Ovary (tissue), 9 donors: ENCODE measurements around the gene HIBADH. TPM values are rescaled to one million over a fixed set of nuclear protein-coding genes. Genes with fewer than 3 reads are reported as not detected.

ENCODE experiments used
- DNase-seq, 5 donors: peaks; one replicate each; pipeline ENCODE4 v3.0.0-alpha.2; 2019 to 2020
- H3K27ac ChIP-seq, 2 donors: fragments of 200-600 bp; one replicate each; pipeline versions ENCODE4 v1.5.1 to v1.8.0; 2019 to 2022
- H3K27me3 ChIP-seq: fragments of 200-600 bp; one replicate; pipeline ENCODE4 v1.8.0; 2022
- H3K36me3 ChIP-seq: fragments of 200-600 bp; sonication (generic); one replicate; pipeline ENCODE4 v1.5.1; 2019
- H3K4me1 ChIP-seq: one replicate; pipeline ENCODE4 v1.8.1; 2013; ENCODE audit warnings: mild to moderate bottlenecking, moderate library complexity; ENCODE audit not compliant: insufficient read depth
- H3K4me3 ChIP-seq: fragments of 200-600 bp; sonication (generic); one replicate; pipeline ENCODE4 v1.5.1; 2017
- H3K9me3 ChIP-seq, 2 donors: fragments of 200-600 bp in 1 of 2; sonication (generic) in 1 of 2; one replicate each; pipeline versions ENCODE4 v1.5.1 to v1.8.1; 2013 to 2019; ENCODE audit warnings: mild to moderate bottlenecking in 1 of 2, moderate library complexity in 1 of 2
- EP300 ChIP-seq: sonication (generic); formaldehyde crosslinking; IDR thresholded peaks from one replicate; pipeline ENCODE4 v1.6.1; 2017; ENCODE audit warnings: antibody characterized with exemption
- POLR2A ChIP-seq: fragments of 450-650 bp; IDR thresholded peaks from one replicate; pipeline ENCODE4 v1.6.1; 2017; ENCODE audit warnings: antibody characterized with exemption, mild to moderate bottlenecking, moderate library complexity
- WGBS, 3 donors: extraction: QIAGEN DNeasy Blood & Tissue Kit in 1 of 3; methylation state at CpG; one replicate each; pipeline versions ENCODE4 v1.1.5 to v1.1.7; 2013 to 2017; 5-methylcytosine and 5-hydroxymethylcytosine counted together
- intact Hi-C, 4 donors: fragments of 100-400 bp; cut with DNase I; formaldehyde crosslinking; loops; one replicate each; pipeline versions ENCODE4 v1.11.0 to v1.15.1; 2022 to 2023
- polyA plus RNA-seq, 2 donors: library from polyadenylated mRNA; stranded (reverse); fragments of 200-250 nt in 1 of 2; fragments of 350-450 nt in 1 of 2; fragmentation: Illumina TruSeq in 1 of 2; extraction: RNeasy Lipid Tissue Mini Kit (QIAGEN cat#74804) in 1 of 2; gene quantifications; one replicate each; pipeline ENCODE4 v1.2.3, GENCODE V29; 2013 to 2014
- total RNA-seq, 7 donors: library from RNA; depleted of rRNA in 2 of 7; stranded (reverse); fragments of >200 nt in 2 of 7; fragmentation: NEBNext Ultra II Directional in 3 of 7; extraction: Animal tissue kit (Norgen Biotek cat#: 25700) in 3 of 7; gene quantifications; one replicate each; pipeline versions ENCODE4 v1.1.0 to v1.2.4, GENCODE V29; 2016 to 2023
- TF ChIP-seq, protein P1 (sequence below), 3 donors: fragments of 450-650 bp in 2 of 3; fragments of 200-600 bp in 1 of 3; IDR thresholded peaks; one replicate each; pipeline versions ENCODE4 v1.5.1 to v1.8.0; 2016 to 2022; ENCODE audit warnings: antibody characterized with exemption in 3 of 3, mild to moderate bottlenecking in 1 of 3
- donor health status: DM: no; HTN: no; CAD: no; lungs with moderate emphysema.
- donor health status: DM: no; HTN: no; CAD: no.
- donor health status: Bipolar disorder and iron deficiency.
- donor health status: DM: yes; HTN: yes; CAD: no.
- donor health status: DM: no; HTN: no; CAD: no.
- donor health status: DM: yes; HTN: yes; CAD: no.

The HIBADH gene
- total and polyA plus RNA-seq, 9 donors: 24.4 to 76.0 (median 36.9) TPM

DNA sequence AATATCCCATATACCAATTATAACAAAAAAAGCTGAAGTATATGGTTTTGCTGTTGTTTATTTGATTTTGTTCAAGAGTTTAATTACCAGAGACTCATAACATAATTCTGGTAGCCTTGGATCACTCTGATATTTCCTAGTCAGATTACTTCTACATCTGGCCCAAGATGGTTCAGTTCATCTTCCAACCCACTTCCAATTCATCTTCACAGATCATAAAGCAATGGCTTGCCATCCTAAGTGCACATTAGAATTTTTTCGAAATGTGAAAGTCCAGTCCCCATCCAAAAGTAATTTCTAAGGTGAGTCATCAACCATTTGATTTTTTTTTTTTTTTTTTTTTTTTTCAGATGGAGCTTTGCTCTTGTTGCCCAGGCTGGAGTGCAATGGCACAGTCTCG lies 8.0 kb upstream of the HIBADH start:
- DNase-seq: no peak
- WGBS, 3 donors: 72 to 96% (median 83%) methylated on average over 2 of the region's 2 CpGs

GRCh38 chr7:27670177-27670576 lies 7.5 kb upstream of the HIBADH start:
- 91 to 95% (median 92%) methylated on average over 2 of the region's 2 CpGs for WGBS, 3 donors
- Histone ChIP-seq H3K27ac (no peak overlapping the region), H3K36me3 (no peaks in the 10 kb centered on the region), H3K27me3 (no peaks in the 10 kb centered on the region), H3K9me3 (no peaks in the 10 kb centered on the region), H3K4me1 (no peaks in the 10 kb centered on the region), H3K4me3 (no peak overlapping the region)
- intact Hi-C loops: no loop called here
- DNase-seq: no peak
- TF ChIP-seq POLR2A: no peak
- TF ChIP-seq EP300: no peak
- TF ChIP-seq, protein P1, sequence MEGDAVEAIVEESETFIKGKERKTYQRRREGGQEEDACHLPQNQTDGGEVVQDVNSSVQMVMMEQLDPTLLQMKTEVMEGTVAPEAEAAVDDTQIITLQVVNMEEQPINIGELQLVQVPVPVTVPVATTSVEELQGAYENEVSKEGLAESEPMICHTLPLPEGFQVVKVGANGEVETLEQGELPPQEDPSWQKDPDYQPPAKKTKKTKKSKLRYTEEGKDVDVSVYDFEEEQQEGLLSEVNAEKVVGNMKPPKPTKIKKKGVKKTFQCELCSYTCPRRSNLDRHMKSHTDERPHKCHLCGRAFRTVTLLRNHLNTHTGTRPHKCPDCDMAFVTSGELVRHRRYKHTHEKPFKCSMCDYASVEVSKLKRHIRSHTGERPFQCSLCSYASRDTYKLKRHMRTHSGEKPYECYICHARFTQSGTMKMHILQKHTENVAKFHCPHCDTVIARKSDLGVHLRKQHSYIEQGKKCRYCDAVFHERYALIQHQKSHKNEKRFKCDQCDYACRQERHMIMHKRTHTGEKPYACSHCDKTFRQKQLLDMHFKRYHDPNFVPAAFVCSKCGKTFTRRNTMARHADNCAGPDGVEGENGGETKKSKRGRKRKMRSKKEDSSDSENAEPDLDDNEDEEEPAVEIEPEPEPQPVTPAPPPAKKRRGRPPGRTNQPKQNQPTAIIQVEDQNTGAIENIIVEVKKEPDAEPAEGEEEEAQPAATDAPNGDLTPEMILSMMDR (IDR thresholded peaks at IDR 0.05): no peak

More for the DNA sequence above, 8.0 kb upstream of the HIBADH start:
- H3K4me1 ChIP-seq: no peaks in the 10 kb centered on the region
- intact Hi-C loops: no loop called here
- H3K4me3 ChIP-seq: no peak overlapping the region
- H3K36me3 ChIP-seq: no peaks in the 10 kb centered on the region
- no peak overlapping the region for H3K27ac ChIP-seq
- H3K27me3 ChIP-seq: no peaks in the 10 kb centered on the region
- TF ChIP-seq EP300 (no peak), POLR2A (no peak)
- TF ChIP-seq, protein P1 (IDR thresholded peaks at IDR 0.05): no peak
- H3K9me3 ChIP-seq: no peaks in the 10 kb centered on the region

DNA sequence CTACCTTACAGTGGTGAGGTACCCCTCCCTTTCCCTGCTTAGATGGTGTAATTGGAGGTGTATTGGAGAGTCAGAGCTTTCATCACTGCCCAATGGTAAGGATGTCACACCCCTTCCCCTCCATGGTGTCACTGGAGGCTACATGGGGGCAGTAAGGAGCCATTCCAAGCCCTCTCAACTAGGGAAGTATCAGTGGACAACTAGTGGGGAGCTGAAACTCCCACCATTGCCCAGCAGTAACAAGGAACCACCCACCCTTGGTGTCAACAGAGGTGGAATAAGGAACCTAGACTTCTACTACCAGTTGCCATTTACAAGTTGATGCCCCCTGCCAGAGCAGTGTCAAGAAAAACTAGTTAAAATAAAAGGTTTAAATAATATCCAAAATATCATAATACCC lies 2.8 kb upstream of the HIBADH start:
- Histone ChIP-seq H3K36me3 (no peaks in the 10 kb centered on the region), H3K4me1 (no peaks in the 10 kb centered on the region), H3K4me3 (no peak overlapping the region), H3K27ac (no peak overlapping the region), H3K27me3 (no peaks in the 10 kb centered on the region), H3K9me3 (no peaks in the 10 kb centered on the region)
- intact Hi-C loops: no loop called here
- TF ChIP-seq POLR2A: no peak
- TF ChIP-seq, protein P1 (IDR thresholded peaks at IDR 0.05): no peak
- TF ChIP-seq EP300: no peak
- no peak for DNase-seq

- intact Hi-C loops: loop anchor here in 2 of 4 donors (2.0 kb wide), 2 partner anchors 75 to 77 kb away; partner anchors contain the start of gene TAX1BP1 (in 1 of the 2)
- H3K27ac ChIP-seq: peak overlapping the region in 1 of 2 donors; percentile 84
- 76 to 78% (median 77%) methylated on average over 3 of the region's 3 CpGs for WGBS, 3 donors
- no peaks in the 10 kb centered on the region for H3K36me3 ChIP-seq
- no peaks in the 10 kb centered on the region for H3K9me3 ChIP-seq
- DNase-seq: no peak
- H3K27me3 ChIP-seq: no peaks in the 10 kb centered on the region
- H3K4me3 ChIP-seq: no peak overlapping the region
- TF ChIP-seq, protein P1 (IDR thresholded peaks at IDR 0.05): no peak
- TF ChIP-seq EP300 (no peak), POLR2A (no peak)
- no peaks in the 10 kb centered on the region for H3K4me1 ChIP-seq
These were observed 1.3 kb upstream of the HIBADH start for GRCh38 chr7:27663989-27664331.
